PC-9 (cell line): ENCODE data around the gene ITGA5. TPM values are rescaled to one million over a fixed set of nuclear protein-coding genes. Genes with fewer than 3 reads are reported as not detected.

Source experiments
- BruUV-seq: library from RNA; stranded (reverse); fragments of 400-500 nt; replicated peaks from 2 replicates; lab custom pipeline; 2021; lab: Mats Ljungman, UMichigan
- CTCF ChIA-PET: fragments of 300-600 bp; sonication (Branson Sonifier 250); formaldehyde crosslinking; loops from one replicate; lab custom pipeline; 2022; ENCODE audit warnings: antibody characterized with exemption; lab: Charles Lee
- POLR2A ChIA-PET: fragments of 300-600 bp; sonication (Branson Sonifier 250); formaldehyde crosslinking; loops from one replicate; lab custom pipeline; 2022; ENCODE audit warnings: antibody characterized with exemption; ENCODE audit not compliant: unreplicated experiment; lab: Charles Lee
- DNase-seq, 2 experiments: peaks; one replicate each; pipeline versions ENCODE4 v3.0.0 to v3.0.0-alpha.2; 2015 to 2022; ENCODE audit warnings: mixed read lengths in 1 of 2
- H2AFZ ChIP-seq: fragments of 200-600 bp; sonication (generic); 2 replicates; pipeline ENCODE4 v1.8.1; 2017; ENCODE audit warnings: antibody characterized with exemption
- H3F3A ChIP-seq: fragments of 200-600 bp; sonication (generic); 2 replicates; pipeline ENCODE4 v1.8.1; 2017; ENCODE audit warnings: antibody characterized with exemption, mild to moderate bottlenecking, low read depth; ENCODE audit not compliant: insufficient read depth
- H3K27ac ChIP-seq: fragments of 200-600 bp; sonication (generic); 2 replicates; pipeline ENCODE4 v1.6.1; 2016; ENCODE audit warnings: mixed run types
- H3K27me3 ChIP-seq: fragments of 200-600 bp; sonication (generic); 2 replicates; pipeline ENCODE4 v1.6.1; 2016; ENCODE audit warnings: low read depth, mixed run types; ENCODE audit not compliant: insufficient read depth
- H3K36me3 ChIP-seq: fragments of 200-600 bp; sonication (generic); 2 replicates; pipeline ENCODE4 v1.6.1; 2016; ENCODE audit warnings: low read depth, mixed run types
- H3K4me1 ChIP-seq: fragments of 200-600 bp; sonication (generic); replicated peaks from 2 replicates; pipeline ENCODE4 v1.6.1; 2016; ENCODE audit warnings: mixed run types; ENCODE audit not compliant: insufficient read depth
- H3K4me2 ChIP-seq: fragments of 200-600 bp; sonication (generic); 2 replicates; pipeline ENCODE4 v1.6.1; 2017; ENCODE audit warnings: mixed run types
- H3K4me3 ChIP-seq: fragments of 200-600 bp; sonication (generic); 2 replicates; pipeline ENCODE4 v1.6.1; 2016; ENCODE audit warnings: mixed run types
- H3K79me2 ChIP-seq: fragments of 200-600 bp; sonication (generic); 2 replicates; pipeline ENCODE4 v1.6.1; 2017; ENCODE audit warnings: low read depth, mixed run types
- H3K9me2 ChIP-seq: fragments of 200-600 bp; sonication (generic); 2 replicates; pipeline ENCODE4 v1.8.1; 2017; ENCODE audit warnings: mild to moderate bottlenecking; ENCODE audit not compliant: insufficient read depth
- H3K9me3 ChIP-seq: fragments of 200-600 bp; sonication (generic); 2 replicates; pipeline ENCODE4 v1.8.1; 2016; ENCODE audit warnings: low read depth; ENCODE audit not compliant: insufficient read depth
- H4K20me1 ChIP-seq: fragments of 200-600 bp; sonication (generic); 2 replicates; pipeline ENCODE4 v1.8.1; 2017; ENCODE audit not compliant: insufficient read depth
- EZH2 ChIP-seq: fragments of 200-600 bp; sonication (generic); IDR thresholded peaks from 2 replicates; pipeline ENCODE4 v1.8.0; 2017; ENCODE audit warnings: antibody characterized with exemption, low read depth
- intact Hi-C: fragments of 100-400 bp; cut with micrococcal nuclease; formaldehyde crosslinking; loops from one replicate; pipeline ENCODE4 v1.10.0; 2022; ENCODE audit not compliant: unreplicated experiment
- total RNA-seq: library from RNA; stranded (reverse); gene quantifications from 2 replicates; pipeline ENCODE4 v1.2.3, GENCODE V29; 2021
- TF ChIP-seq, protein P1 (sequence below): fragments of 200-600 bp; sonication (generic); conservative IDR thresholded peaks from 2 replicates; pipeline ENCODE4 v1.6.1; 2017; ENCODE audit warnings: mixed run types, antibody characterized with exemption, mild to moderate bottlenecking, moderate library complexity

ITGA5 gene
- total RNA-seq, 1 experiment from 2014 or later = 28.4 TPM

GRCh38 chr12:54401119-54401518 lies 17.9 kb downstream of the ITGA5 start:
- 0 out of 2 replicates have a peak, but pooled peaks cover 3% of the 10 kb centered on the region for H3K36me3 ChIP-seq
- no peaks in the 10 kb centered on the region for H3K9me3 ChIP-seq
- H2AFZ ChIP-seq = no peak overlapping the region
- no peaks in the 10 kb centered on the region for H3K9me2 ChIP-seq
- H3K4me3 ChIP-seq = no peak overlapping the region
- BruUV-seq = no TSS peak
- no peaks in the 10 kb centered on the region for H3K27me3 ChIP-seq
- CTCF ChIA-PET = interaction anchor here (0.6 kb wide), 1 partner anchor 38 kb away, joined by 3 read pairs; no protein-coding TSS in a partner anchor
- POLR2A ChIA-PET = no interaction called here
- H3K4me2 ChIP-seq = no peak overlapping the region
- peaks cover 12% of the 10 kb centered on the region for H3F3A ChIP-seq
- H3K4me1 ChIP-seq = no peaks in the 10 kb centered on the region
- no peaks in the 10 kb centered on the region for H4K20me1 ChIP-seq
- DNase-seq = no peak
- TF ChIP-seq EZH2 = no peak
- TF ChIP-seq, protein P1, sequence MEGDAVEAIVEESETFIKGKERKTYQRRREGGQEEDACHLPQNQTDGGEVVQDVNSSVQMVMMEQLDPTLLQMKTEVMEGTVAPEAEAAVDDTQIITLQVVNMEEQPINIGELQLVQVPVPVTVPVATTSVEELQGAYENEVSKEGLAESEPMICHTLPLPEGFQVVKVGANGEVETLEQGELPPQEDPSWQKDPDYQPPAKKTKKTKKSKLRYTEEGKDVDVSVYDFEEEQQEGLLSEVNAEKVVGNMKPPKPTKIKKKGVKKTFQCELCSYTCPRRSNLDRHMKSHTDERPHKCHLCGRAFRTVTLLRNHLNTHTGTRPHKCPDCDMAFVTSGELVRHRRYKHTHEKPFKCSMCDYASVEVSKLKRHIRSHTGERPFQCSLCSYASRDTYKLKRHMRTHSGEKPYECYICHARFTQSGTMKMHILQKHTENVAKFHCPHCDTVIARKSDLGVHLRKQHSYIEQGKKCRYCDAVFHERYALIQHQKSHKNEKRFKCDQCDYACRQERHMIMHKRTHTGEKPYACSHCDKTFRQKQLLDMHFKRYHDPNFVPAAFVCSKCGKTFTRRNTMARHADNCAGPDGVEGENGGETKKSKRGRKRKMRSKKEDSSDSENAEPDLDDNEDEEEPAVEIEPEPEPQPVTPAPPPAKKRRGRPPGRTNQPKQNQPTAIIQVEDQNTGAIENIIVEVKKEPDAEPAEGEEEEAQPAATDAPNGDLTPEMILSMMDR = no peak
- H3K79me2 ChIP-seq = no peaks in the 10 kb centered on the region
- H3K27ac ChIP-seq = no peak overlapping the region
- intact Hi-C loops = no loop called here

DNA sequence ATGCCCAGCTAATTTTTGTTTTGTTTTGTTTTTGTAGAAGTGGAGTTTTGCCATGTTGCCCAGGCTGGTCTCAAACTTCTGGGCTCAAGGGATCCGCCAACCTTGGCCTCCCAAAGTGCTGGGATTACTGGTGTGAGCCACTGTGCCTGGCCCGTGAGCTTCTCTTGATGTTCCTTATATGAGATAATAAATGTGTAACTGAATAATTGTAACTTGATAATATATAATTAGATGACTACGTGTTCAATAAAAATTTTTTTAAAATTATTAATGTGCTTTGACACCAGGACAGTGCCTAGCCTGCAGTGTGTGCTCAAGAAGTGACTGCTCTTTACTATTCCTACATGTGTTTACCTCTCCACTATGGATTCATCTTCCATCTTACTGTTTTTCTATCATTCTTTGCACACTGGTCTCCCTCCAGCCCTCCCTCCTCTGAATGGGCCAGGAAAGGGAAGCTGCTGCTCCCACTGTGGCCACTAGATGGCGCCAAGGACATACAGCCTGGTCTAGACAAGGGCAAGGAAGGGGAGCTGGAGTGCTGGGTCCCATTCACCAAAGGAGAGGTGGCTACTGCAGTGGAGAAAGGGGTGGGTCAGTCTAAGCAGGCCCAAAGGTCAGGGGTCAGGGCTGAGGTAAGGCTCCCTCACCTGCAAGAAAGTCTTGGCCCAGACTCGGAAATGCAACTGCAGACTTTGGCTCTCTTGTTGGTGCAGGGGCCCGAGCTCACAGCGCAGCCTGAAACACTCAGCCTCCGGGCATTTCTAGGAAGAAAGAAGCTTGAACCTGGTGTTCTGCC lies 19.9 kb downstream of the ITGA5 start:
- H4K20me1 ChIP-seq = no peaks in the 10 kb centered on the region; the same call in 1 of the 2 replicates
- 0 out of 2 replicates have a peak, but pooled peaks cover 3% of the 10 kb centered on the region for H3K36me3 ChIP-seq
- no peak overlapping the region for H3K4me3 ChIP-seq
- no TSS peak for BruUV-seq
- no peaks in the 10 kb centered on the region for H3K79me2 ChIP-seq
- no peaks in the 10 kb centered on the region for H3K4me1 ChIP-seq
- ChIA-PET CTCF (interaction anchor here (0.6 to 2.1 kb wide), 11 partner anchors 11 to 93 kb away, joined by 4 to 62 read pairs (median 6); partner anchors contain the start of gene ITGA5), POLR2A (interaction anchor here (0.5 kb wide), 1 partner anchor 61 kb away, joined by 8 read pairs; no protein-coding TSS in a partner anchor)
- H3K27me3 ChIP-seq = no peaks in the 10 kb centered on the region
- DNase-seq = peak; percentile 60 to 82
- intact Hi-C loops = loop anchor here (1.0 kb wide), 1 partner anchor 40 kb away; no protein-coding TSS in a partner anchor
- no peaks in the 10 kb centered on the region for H3K9me2 ChIP-seq
- H3F3A ChIP-seq = peaks cover 12% of the 10 kb centered on the region
- TF ChIP-seq, protein P1 = peak; percentile 99
- no peak for TF ChIP-seq EZH2
- H2AFZ ChIP-seq = no peak overlapping the region
- H3K4me2 ChIP-seq = no peak overlapping the region
- H3K9me3 ChIP-seq = no peaks in the 10 kb centered on the region
- no peak overlapping the region for H3K27ac ChIP-seq

DNA sequence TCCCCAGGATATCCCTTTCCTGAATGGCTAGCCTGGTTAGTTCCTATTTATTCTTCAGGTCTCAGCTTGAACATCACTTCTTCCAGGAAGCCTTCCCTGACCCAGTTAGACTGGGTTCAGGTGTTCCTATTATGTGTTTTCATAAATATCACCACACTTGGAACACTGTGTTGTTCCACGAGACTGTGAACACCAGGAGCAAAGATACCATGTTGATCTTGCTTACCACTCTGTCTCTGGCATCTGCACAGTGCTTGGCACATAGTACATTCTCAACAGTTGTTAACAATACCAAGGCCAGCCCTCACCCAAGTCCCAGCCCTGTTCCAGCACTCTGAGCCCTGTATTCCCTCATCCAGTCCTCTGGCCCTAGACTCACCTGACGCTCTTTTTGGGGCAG lies 20.8 kb downstream of the ITGA5 start:
- no peaks in the 10 kb centered on the region for H3K4me1 ChIP-seq
- no TSS peak for BruUV-seq

More for the DNA sequence above, 20.8 kb downstream of the ITGA5 start:
- DNase-seq = no peak
- Histone ChIP-seq H3F3A (peaks cover 12% of the 10 kb centered on the region), H3K27me3 (no peaks in the 10 kb centered on the region), H4K20me1 (no peaks in the 10 kb centered on the region; the same call in 1 of the 2 replicates), H3K9me2 (no peaks in the 10 kb centered on the region), H3K79me2 (no peaks in the 10 kb centered on the region), H3K9me3 (no peaks in the 10 kb centered on the region), H3K4me3 (no peak overlapping the region), H3K36me3 (no peaks in the 10 kb centered on the region), H3K4me2 (no peak overlapping the region), H2AFZ (no peak overlapping the region), H3K27ac (no peak overlapping the region)
- no peak for TF ChIP-seq EZH2
- TF ChIP-seq, protein P1 = no peak
- ChIA-PET CTCF (interaction anchor here (0.7 kb wide), 1 partner anchor 375 kb away, joined by 8 read pairs; no protein-coding TSS in a partner anchor), POLR2A (no interaction called here)
- intact Hi-C loops = no loop called here
